HepG2 (cell line): ENCODE measurements around the gene PDK3. TPM values are rescaled to one million over a fixed set of nuclear protein-coding genes. Genes with fewer than 3 reads are reported as not detected.

Experiments used
- SMAD1 ChIP-seq: sonication (generic); formaldehyde crosslinking; IDR thresholded peaks from 2 replicates; pipeline ENCODE4 v1.4.0; 2020; ENCODE audit warnings: missing genetic modification reagents, low read depth, mild to moderate bottlenecking, borderline replicate concordance
- ZNF629 ChIP-seq: sonication (generic); formaldehyde crosslinking; conservative IDR thresholded peaks from 2 replicates; pipeline ENCODE4 v1.5.0; 2020; ENCODE audit warnings: missing genetic modification reagents
- ZNF878 ChIP-seq: sonication (generic); formaldehyde crosslinking; IDR thresholded peaks from 2 replicates; pipeline ENCODE4 v1.8.1; 2023; ENCODE audit warnings: mild to moderate bottlenecking, missing genetic modification reagents, moderate library complexity
- polyA plus RNA-seq, 8 experiments: library from polyadenylated mRNA; depleted of rRNA in 3 of 8; stranded (reverse) in 7 of 8; unstranded in 1 of 8; fragments of >200 nt; fragmentation: Illumina TruSeq in 4 of 8; extraction: Trizol in 4 of 8; gene quantifications; 2 replicates each; pipeline versions ENCODE4 v1.2.1 to v1.2.3, GENCODE V29; 2011 to 2016; ENCODE audit warnings: low read depth in 4 of 8, missing spikeins in 1 of 8, mixed read lengths in 1 of 8; ENCODE audit not compliant: insufficient read depth in 1 of 8
- total RNA-seq, 5 experiments: library from RNA; depleted of rRNA; stranded (reverse); fragments of >200 nt; fragmentation: Illumina TruSeq; extraction: Trizol; gene quantifications; 2 replicates each; pipeline ENCODE4 v1.2.3, GENCODE V29; 2016; ENCODE audit warnings: low read depth in 1 of 5
- TF ChIP-seq, protein P1 (sequence below): sonication (generic); formaldehyde crosslinking; IDR thresholded peaks from 2 replicates; pipeline ENCODE4 v1.8.0; 2022; ENCODE audit warnings: mild to moderate bottlenecking, missing genetic modification reagents, moderate library complexity
- TF ChIP-seq, protein P2 (sequence below): sonication (generic); formaldehyde crosslinking; IDR thresholded peaks from 2 replicates; pipeline ENCODE4 v1.4.0; 2020; ENCODE audit warnings: mild to moderate bottlenecking, missing genetic modification reagents

Gene PDK3
- total and polyA plus RNA-seq, 2 of the 13 experiments (the other 11 are each of a cell fraction or from before 2014, with no cell fraction given): 9.1 to 10.5 TPM

DNA sequence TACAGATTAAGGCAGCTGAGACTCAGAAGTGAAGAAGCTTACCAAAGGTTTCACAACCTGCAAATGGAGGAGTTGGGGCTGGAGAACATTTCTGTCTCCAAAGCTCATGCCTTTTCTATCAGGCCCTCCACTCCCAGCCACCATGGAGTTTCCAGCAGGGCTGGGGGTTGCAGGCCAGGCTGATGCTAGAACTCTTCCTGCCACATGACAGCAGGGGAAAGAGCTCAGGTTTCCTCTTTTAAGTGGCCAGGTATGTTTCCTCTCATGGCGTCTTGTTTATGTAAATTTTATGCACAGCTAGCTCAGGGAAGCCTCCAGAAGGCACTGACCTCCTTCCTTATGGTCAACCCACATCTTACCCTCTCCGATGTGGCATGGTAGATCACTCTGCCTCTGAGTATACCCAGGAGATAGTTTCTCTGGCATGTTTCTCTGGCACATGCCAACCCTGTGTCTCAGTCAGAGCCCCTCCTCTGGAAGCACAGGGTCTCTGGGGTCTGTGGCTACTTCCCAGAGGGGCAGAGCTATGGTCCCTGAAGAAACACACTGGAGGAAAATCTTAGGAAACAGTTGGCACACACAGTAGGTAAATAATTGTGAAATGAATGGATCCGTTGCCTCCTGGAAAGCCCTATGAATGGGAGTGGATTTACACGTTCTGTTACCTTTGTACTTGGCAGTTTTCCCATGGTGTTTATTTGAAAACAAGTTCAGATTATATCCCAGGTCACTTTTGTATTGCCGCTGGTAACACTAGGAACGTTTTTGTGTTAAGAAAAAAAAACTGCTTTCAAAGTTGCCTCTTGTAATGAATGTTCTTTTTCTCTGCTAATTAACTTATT lies 28.9 kb downstream of the PDK3 start (continued):
- TF ChIP-seq, protein P1, sequence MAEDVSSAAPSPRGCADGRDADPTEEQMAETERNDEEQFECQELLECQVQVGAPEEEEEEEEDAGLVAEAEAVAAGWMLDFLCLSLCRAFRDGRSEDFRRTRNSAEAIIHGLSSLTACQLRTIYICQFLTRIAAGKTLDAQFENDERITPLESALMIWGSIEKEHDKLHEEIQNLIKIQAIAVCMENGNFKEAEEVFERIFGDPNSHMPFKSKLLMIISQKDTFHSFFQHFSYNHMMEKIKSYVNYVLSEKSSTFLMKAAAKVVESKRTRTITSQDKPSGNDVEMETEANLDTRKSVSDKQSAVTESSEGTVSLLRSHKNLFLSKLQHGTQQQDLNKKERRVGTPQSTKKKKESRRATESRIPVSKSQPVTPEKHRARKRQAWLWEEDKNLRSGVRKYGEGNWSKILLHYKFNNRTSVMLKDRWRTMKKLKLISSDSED (CRISPR knock-in tag): no peak
- TF ChIP-seq ZNF629 (CRISPR knock-in tag) (peak; percentile 29; the same call in 1 of the 2 replicates), SMAD1 (no peak), ZNF878 (CRISPR knock-in tag) (no peak)
- TF ChIP-seq, protein P2, sequence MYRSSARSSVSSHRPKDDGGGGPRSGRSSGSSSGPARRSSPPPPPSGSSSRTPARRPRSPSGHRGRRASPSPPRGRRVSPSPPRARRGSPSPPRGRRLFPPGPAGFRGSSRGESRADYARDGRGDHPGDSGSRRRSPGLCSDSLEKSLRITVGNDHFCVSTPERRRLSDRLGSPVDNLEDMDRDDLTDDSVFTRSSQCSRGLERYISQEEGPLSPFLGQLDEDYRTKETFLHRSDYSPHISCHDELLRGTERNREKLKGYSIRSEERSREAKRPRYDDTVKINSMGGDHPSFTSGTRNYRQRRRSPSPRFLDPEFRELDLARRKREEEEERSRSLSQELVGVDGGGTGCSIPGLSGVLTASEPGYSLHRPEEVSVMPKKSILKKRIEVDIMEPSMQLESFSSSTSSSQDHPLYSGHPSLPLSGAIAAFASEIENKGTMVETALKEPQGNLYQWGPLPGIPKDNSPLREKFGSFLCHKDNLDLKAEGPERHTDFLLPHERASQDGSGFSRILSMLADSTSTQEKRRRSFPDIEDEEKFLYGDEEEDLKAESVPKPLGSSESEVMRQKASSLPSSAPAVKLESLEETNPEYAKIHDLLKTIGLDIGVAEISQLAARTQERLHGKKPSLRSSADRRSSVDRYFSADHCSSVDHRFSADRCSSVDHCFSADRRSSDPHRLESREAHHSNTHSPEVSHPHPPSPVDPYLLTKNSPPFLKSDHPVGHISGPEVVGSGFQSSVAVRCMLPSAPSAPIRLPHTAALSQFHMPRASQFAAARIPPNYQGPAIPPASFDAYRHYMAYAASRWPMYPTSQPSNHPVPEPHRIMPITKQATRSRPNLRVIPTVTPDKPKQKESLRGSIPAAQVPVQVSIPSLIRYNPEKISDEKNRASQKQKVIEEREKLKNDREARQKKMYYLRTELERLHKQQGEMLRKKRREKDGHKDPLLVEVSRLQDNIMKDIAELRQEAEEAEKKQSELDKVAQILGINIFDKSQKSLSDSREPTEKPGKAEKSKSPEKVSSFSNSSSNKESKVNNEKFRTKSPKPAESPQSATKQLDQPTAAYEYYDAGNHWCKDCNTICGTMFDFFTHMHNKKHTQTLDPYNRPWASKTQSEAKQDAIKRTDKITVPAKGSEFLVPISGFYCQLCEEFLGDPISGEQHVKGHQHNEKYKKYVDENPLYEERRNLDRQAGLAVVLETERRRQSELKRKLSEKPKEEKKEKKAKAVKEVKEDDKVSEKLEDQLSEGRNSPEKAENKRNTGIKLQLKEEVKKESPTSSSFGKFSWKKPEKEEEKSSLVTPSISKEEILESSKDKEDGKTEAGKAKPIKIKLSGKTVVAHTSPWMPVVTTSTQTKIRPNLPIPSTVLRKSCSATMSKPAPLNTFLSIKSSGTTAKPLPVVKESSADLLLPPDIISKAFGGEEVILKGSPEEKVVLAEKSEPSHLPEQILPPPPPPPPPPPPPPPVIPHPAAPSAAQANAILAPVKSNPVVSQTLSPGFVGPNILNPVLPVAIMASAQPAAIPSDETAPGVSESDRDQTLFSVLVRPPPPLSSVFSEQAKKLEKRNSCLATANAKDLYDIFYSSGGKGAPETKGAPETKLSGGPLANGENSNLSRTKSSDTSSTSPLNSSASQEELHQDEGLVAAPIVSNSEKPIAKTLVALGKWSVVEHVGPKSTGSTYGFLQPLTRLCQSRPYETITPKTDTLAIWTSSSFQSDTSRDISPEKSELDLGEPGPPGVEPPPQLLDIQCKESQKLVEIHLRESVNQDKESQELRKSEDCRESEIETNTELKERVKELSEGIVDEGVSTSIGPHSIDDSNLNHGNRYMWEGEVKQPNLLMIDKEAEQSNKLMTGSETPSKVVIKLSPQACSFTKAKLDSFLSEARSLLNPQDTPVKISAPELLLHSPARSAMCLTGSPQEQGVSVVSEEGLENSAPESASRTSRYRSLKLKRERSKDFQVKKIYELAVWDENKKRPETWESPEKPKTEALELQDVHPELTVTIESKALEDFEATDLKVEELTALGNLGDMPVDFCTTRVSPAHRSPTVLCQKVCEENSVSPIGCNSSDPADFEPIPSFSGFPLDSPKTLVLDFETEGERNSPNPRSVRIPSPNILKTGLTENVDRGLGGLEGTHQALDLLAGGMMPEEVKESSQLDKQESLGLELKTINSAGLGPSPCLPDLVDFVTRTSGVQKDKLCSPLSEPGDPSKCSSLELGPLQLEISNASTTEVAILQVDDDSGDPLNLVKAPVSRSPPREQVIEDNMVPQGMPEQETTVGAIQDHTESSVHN (CRISPR knock-in tag): no peak
